ENCODE results near the gene GLP2R.

GLP2R gene

DNA sequence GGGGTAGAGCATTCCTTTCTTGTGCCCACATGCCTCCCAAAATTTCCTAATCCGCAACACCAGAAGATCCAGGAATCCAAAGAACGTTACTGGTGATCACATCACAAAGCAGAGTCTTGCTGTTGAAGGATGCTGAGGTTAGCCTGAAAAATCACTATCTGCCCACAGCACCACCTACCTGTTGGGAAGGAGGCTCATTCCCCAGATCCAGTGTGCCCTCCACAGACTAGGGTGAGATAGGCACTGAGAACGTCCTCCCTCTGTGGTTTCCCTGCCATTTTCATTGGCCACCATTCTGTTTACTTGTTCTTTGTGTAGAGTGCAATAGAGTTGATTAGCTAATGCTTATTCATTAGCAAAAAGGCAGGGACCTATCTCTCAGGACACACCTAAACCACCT, 49.0 kb downstream of the GLP2R start:
- H3K27ac ChIP-seq = no peak overlapping the region
- H3K9me3 ChIP-seq = no peaks in the 10 kb centered on the region
- H3K9ac ChIP-seq = no peak overlapping the region
- no peak overlapping the region for H3K4me2 ChIP-seq
- H3K36me3 ChIP-seq = no peaks in the 10 kb centered on the region
- H4K20me1 ChIP-seq = no peaks in the 10 kb centered on the region
- H3K27me3 ChIP-seq = no peaks in the 10 kb centered on the region
- H3K4me3 ChIP-seq = no peak overlapping the region
- no peak for TF ChIP-seq Cebpa-rat (IDR thresholded peaks at IDR 0.05)
- peaks cover 6% of the 10 kb centered on the region; the same call in 1 of the 2 replicates for H3K4me1 ChIP-seq

DNA sequence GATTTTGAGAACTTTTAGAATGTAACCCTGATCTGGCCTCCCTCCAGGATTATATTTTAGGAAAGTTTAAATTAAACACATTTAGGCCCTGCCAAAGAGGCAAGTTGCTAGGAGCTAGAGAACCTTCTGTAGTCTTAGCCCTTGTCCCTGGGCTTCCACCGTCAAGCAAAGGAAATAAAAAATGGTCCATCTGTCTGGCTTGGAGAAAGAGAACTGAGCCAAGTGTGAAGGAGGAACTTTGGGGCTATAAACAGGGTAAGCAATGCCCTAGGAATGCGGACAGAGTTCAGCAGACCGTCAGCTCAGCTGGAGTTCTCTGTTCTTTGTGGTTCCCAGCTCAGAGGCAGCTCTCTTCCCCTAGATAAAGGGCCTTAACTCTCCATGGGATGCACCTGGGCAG, 49.7 kb downstream of the GLP2R start:
- H4K20me1 ChIP-seq = no peaks in the 10 kb centered on the region
- H3K4me1 ChIP-seq = peaks cover 6% of the 10 kb centered on the region; the same call in 1 of the 2 replicates
- no peak for TF ChIP-seq Cebpa-rat (IDR thresholded peaks at IDR 0.05)
- H3K4me3 ChIP-seq = no peak overlapping the region
- H3K27ac ChIP-seq = no peak overlapping the region
- H3K9me3 ChIP-seq = no peaks in the 10 kb centered on the region
- no peaks in the 10 kb centered on the region for H3K36me3 ChIP-seq
- H3K4me2 ChIP-seq = no peak overlapping the region
- H3K9ac ChIP-seq = no peak overlapping the region
- no peaks in the 10 kb centered on the region for H3K27me3 ChIP-seq

DNA sequence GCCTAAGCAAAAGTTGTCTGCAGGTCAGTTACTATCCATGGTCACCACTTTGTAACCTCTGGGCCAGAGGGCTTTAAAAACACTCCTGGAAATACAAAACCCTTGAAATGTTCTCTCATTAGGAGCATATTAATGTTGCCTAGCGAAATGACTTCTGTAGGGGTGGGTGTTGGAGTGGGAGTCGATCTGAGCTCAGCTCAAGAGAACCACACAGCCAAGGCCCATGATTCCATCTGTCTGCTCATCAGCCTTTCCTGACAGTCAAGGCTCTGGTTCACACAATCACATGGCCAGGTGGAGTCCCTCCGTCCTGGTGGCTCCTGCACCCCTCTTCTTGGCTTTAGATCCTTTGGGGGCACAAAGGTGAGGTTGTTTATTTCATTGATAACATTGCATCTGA, 52.6 kb downstream of the GLP2R start:
- peaks cover 17% of the 10 kb centered on the region for H3K9me3 ChIP-seq
- H3K4me2 ChIP-seq = no peak overlapping the region
- TF ChIP-seq Cebpa-rat (IDR thresholded peaks at IDR 0.05) = no peak
- peaks cover 6% of the 10 kb centered on the region; the same call in 1 of the 2 replicates for H3K4me1 ChIP-seq
- no peaks in the 10 kb centered on the region for H3K27me3 ChIP-seq
- H4K20me1 ChIP-seq = no peaks in the 10 kb centered on the region
- H3K9ac ChIP-seq = no peak overlapping the region
- H3K36me3 ChIP-seq = no peaks in the 10 kb centered on the region
- H3K4me3 ChIP-seq = no peak overlapping the region
- H3K27ac ChIP-seq = no peak overlapping the region

DNA sequence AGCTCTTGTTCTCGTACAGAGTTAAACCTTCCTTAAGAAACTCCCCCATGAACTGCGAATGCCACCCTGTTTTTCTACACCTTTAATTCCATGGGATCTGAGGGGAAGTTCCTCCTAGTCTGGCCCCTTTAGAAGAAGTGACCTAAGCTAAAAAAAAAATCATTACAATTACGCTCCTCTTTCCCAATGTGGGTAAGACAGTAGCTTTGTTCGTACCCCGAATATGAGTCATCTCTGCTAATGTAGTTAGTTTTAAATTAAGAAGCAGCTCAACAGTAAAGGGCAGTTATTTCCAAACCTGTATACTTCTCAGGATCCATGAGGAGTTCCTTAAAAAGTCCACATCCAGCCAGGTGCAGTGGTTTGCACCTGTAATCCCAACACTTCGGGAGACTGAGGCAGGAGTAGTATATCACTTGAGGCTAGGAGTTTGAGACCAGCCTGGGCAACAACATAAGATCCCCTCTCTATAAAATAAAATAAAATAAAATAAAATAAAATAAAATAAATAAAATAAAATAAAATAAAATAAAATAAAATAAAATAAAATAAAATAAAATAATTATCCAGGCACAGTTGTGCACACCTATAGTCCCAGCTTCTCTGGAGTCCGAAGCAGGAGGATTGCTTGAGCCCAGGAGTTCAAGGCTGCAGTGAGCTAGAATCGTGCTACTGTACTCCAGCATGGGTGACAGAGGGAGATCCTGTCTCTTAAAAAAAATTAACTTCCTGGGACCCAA, 53.2 kb downstream of the GLP2R start:
- Histone ChIP-seq H3K36me3 (no peaks in the 10 kb centered on the region), H3K4me2 (no peak overlapping the region), H3K4me3 (no peak overlapping the region), H3K4me1 (peaks cover 6% of the 10 kb centered on the region; the same call in 1 of the 2 replicates), H3K27ac (no peak overlapping the region), H3K9ac (no peak overlapping the region), H4K20me1 (no peaks in the 10 kb centered on the region), H3K27me3 (no peaks in the 10 kb centered on the region), H3K9me3 (peaks cover 21% of the 10 kb centered on the region)
- TF ChIP-seq Cebpa-rat (IDR thresholded peaks at IDR 0.05) = no peak

DNA sequence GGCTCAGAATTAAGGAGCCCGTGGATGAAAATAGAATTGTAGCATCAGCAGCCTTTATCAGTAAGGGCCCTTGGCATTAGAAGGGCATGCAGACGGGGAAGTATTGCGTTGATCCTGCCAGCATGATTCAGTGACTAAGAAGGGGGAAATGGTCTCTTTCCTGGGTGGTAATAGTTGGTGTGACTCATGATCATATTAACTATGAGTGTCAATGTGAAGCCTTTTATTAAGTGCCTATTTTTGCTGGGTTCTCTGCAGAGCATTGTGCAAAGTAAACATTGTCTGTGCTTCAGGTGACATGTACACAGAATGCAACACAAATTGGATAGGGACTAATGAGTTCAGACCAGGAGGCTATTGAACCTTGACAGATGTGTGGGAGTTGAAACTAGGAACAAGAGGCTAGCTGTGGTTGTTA, 54.9 kb downstream of the GLP2R start:
- peaks cover 21% of the 10 kb centered on the region for H3K9me3 ChIP-seq
- no peak overlapping the region for H3K4me2 ChIP-seq
- H3K36me3 ChIP-seq = no peaks in the 10 kb centered on the region
- H3K27me3 ChIP-seq = no peaks in the 10 kb centered on the region
- no peaks in the 10 kb centered on the region for H4K20me1 ChIP-seq
- H3K27ac ChIP-seq = no peak overlapping the region
- no peak for TF ChIP-seq Cebpa-rat (IDR thresholded peaks at IDR 0.05)
- no peak overlapping the region for H3K9ac ChIP-seq
- H3K4me1 ChIP-seq = peaks cover 3% of the 10 kb centered on the region; the same call in 1 of the 2 replicates
- H3K4me3 ChIP-seq = no peak overlapping the region

DNA sequence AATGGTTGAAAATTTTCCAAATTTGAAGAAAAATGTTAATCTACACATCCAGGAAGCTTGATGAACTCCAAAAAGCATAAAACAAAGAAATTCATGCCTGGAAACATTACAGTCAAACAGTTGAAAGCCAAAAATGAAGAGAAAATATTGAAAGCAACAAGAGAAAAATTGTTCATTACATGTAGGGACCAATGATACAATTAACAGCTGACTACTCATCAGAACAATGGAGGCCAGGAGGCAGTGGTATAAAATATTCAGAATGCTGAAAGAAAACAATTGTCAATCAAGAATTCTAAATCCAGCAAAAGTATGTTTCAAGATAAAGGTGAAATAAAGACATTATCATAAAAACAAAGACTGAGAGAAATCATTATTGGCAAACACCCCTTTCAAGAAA, 57.7 kb downstream of the GLP2R start:
- H3K36me3 ChIP-seq = no peaks in the 10 kb centered on the region

DNA sequence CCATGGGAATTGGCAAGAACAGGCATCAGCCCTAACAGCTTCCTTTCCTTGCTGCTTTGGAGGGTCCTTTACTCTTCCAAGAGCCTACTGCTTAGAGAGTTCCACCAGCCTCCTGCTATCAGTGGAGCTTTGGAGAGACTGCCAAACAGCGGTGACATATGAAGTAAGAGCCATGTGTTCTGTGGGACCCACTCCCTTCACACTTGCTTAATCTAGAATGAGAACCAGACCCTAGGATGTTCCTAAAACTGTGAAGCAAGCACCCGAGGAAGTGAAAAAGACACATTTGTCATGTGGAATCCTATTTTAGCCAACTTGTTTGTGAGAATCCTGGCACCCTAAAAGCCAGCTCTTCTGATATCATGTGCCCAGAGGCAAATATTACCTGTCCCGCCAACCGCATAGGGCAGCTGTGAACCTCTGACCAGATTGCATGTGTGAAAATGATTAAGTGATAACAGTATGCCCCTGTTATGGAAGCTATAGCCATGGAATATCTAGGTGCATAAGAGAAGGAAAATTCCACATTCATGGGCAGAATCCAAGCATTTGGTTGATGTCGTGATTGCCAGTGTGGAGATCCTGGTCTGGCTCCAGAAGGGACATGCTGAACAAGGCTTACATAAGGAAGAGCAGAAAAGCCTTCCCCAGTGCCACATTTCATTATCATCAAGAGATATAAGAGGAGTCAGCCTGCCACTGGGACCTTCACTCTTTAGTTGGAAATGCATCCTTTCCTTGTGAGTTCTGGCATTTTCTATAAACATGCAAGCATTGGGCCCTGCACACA, 60.6 kb downstream of the GLP2R start:
- Histone ChIP-seq H3K9ac (no peak overlapping the region), H3K4me3 (no peak overlapping the region), H3K27ac (no peak overlapping the region), H4K20me1 (no peaks in the 10 kb centered on the region), H3K27me3 (no peaks in the 10 kb centered on the region), H3K9me3 (peaks cover 21% of the 10 kb centered on the region), H3K4me1 (no peaks in the 10 kb centered on the region), H3K36me3 (no peaks in the 10 kb centered on the region), H3K4me2 (no peak overlapping the region)
- TF ChIP-seq Cebpa-rat (IDR thresholded peaks at IDR 0.05) = no peak

More for the DNA sequence above, 57.7 kb downstream of the GLP2R start:
- H3K9me3 ChIP-seq = peaks cover 21% of the 10 kb centered on the region
- no peaks in the 10 kb centered on the region for H4K20me1 ChIP-seq
- no peak overlapping the region for H3K4me2 ChIP-seq
- no peaks in the 10 kb centered on the region for H3K4me1 ChIP-seq
- no peak overlapping the region for H3K9ac ChIP-seq
- no peak overlapping the region for H3K27ac ChIP-seq
- no peak for TF ChIP-seq Cebpa-rat (IDR thresholded peaks at IDR 0.05)
- H3K27me3 ChIP-seq = no peaks in the 10 kb centered on the region
- no peak overlapping the region for H3K4me3 ChIP-seq

DNA sequence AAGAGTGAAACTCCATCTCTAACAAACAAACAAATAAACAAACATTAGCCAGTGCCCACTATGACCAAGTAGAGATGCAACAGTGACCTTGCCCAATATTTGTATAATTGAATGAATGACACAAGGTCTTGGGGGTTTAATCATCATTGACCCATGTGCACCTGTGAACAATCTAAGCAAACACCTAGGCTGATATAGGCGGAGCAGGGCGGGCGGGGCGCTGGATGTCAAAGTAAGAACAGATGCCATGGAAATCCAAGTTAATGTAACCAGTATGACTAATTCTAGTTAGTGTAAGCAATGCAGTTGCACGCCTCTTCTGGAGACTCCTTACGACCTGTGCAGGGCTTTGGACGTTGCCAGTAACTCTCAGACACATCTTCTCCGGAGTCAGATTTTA, 61.8 kb downstream of the GLP2R start:
- H3K4me2 ChIP-seq = no peak overlapping the region
- no peaks in the 10 kb centered on the region for H3K36me3 ChIP-seq
- H3K9ac ChIP-seq = no peak overlapping the region
- TF ChIP-seq Cebpa-rat (IDR thresholded peaks at IDR 0.05) = no peak
- no peak overlapping the region for H3K4me3 ChIP-seq
- no peaks in the 10 kb centered on the region for H3K4me1 ChIP-seq
- H3K9me3 ChIP-seq = peaks cover 12% of the 10 kb centered on the region
- no peak overlapping the region for H3K27ac ChIP-seq
- no peaks in the 10 kb centered on the region for H3K27me3 ChIP-seq
- H4K20me1 ChIP-seq = no peaks in the 10 kb centered on the region

DNA sequence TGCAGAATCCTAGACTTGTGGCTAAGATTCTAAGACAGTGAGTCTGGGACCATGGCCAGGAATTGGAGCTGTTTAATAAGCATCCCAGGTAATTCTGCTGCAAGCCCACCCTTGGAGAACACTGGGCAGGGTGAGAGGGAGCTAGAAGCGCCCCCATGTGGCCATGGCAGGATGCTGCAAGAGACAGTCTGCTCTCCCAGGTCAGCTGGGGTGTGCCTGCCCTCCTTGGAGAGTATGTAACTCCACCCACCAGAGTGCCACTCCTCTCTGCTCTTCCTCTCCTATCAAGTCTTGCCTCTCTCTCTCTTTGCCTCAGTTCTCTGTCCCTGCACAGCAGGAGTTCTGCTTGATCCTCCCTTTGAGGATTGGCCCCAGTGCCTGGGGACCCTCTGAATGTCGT, 64.4 kb downstream of the GLP2R start:
- Histone ChIP-seq H3K9me3 (no peaks in the 10 kb centered on the region), H3K27ac (no peak overlapping the region), H4K20me1 (no peaks in the 10 kb centered on the region), H3K4me2 (no peak overlapping the region), H3K4me1 (no peaks in the 10 kb centered on the region), H3K4me3 (no peak overlapping the region), H3K27me3 (no peaks in the 10 kb centered on the region), H3K9ac (no peak overlapping the region), H3K36me3 (no peaks in the 10 kb centered on the region)
- no peak for TF ChIP-seq Cebpa-rat (IDR thresholded peaks at IDR 0.05)

DNA sequence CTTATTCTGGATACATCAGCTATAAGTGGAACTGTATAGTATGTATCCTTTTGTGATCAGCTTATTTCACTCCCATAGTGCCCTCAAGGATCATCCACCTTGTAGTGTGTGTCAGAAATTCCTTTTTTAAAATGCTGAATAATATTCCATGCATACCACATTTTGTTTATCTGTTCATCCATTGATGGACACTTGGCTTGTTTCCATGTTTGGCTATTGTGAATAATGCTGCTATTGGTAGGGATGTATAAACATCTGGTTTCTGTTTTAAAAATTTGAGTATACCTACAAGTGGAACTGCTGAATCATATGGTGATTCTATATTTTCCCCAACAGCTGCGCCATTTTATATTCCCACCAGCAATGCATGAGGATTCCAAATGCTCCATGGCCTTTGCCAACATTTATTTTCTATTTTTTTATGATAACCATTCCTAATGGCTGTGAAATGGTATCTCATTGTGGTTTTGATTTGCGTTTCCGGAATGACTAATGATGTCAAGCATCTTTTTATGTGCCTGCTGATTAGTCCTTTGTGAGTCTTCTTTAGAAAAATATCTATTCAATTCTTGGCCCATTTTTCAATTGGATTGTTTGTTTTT, 67.8 kb downstream of the GLP2R start:
- H3K36me3 ChIP-seq = no peaks in the 10 kb centered on the region
- H3K4me2 ChIP-seq = no peak overlapping the region
- H3K9me3 ChIP-seq = no peaks in the 10 kb centered on the region
- H3K4me3 ChIP-seq = no peak overlapping the region
- H3K27ac ChIP-seq = no peak overlapping the region
- no peak for TF ChIP-seq Cebpa-rat (IDR thresholded peaks at IDR 0.05)
- no peak overlapping the region for H3K9ac ChIP-seq
- H3K4me1 ChIP-seq = no peaks in the 10 kb centered on the region
- no peaks in the 10 kb centered on the region for H3K27me3 ChIP-seq
- no peaks in the 10 kb centered on the region for H4K20me1 ChIP-seq

Data from BLaER1 (cell line).